ENCODE measurements around the gene PRSS50. TPM values are rescaled to one million over a fixed set of nuclear protein-coding genes. Genes with fewer than 3 reads are reported as not detected.
"Not testable (repeated sequence)": the region's sequence is repeated elsewhere in the genome, so short reads cannot be mapped to it uniquely, and the experiment has no call there.

The PRSS50 gene
- total RNA-seq, 1 experiment from 2014 or later: not detected

- H3K9me3 Mint-ChIP-seq (ENCODE audit: unreplicated experiment): no peaks in the 10 kb centered on the region
- no peak for TF ChIP-seq CTCF (IDR thresholded peaks at IDR 0.05; ENCODE audit: insufficient read depth in 1 of 2, low read depth in 1 of 2, low read length in 1 of 2, severe bottlenecking in 1 of 2, unreplicated experiment in 1 of 2)
- no peaks in the 10 kb centered on the region for H3K27me3 Mint-ChIP-seq (ENCODE audit: insufficient read depth, unreplicated experiment)
- peaks cover 6% of the 10 kb centered on the region for H3K36me3 Mint-ChIP-seq (ENCODE audit: insufficient read depth, unreplicated experiment)
- Histone ChIP-seq H3K36me3 (ENCODE audit: control insufficient read depth, insufficient read depth, low read length) (no peaks in the 10 kb centered on the region), H3K27me3 (replicated peaks; ENCODE audit: control insufficient read depth, insufficient read depth, low read length) (no peaks in the 10 kb centered on the region), H3K9me3 (no peaks in the 10 kb centered on the region), H3K4me3 (ENCODE audit: low read depth, low read length) (no peak overlapping the region), H3K4me1 (no peaks in the 10 kb centered on the region)
- ChIA-PET CTCF (no interaction called here), POLR2A (no interaction called here)
- H3K27ac Mint-ChIP-seq (ENCODE audit: unreplicated experiment): no peak overlapping the region
- no peaks in the 10 kb centered on the region for H3K4me1 Mint-ChIP-seq (ENCODE audit: low read depth, unreplicated experiment)
- BruUV-seq (replicated peaks): no TSS peak
- intact Hi-C loops (cut with micrococcal nuclease; ENCODE audit: unreplicated experiment): no loop called here
- no peak overlapping the region for H3K4me3 Mint-ChIP-seq (ENCODE audit: unreplicated experiment)
- DNase-seq: no peak
Measured at GRCh38 chr3:46746711-46747110, 29.0 kb upstream of the PRSS50 start.

DNA sequence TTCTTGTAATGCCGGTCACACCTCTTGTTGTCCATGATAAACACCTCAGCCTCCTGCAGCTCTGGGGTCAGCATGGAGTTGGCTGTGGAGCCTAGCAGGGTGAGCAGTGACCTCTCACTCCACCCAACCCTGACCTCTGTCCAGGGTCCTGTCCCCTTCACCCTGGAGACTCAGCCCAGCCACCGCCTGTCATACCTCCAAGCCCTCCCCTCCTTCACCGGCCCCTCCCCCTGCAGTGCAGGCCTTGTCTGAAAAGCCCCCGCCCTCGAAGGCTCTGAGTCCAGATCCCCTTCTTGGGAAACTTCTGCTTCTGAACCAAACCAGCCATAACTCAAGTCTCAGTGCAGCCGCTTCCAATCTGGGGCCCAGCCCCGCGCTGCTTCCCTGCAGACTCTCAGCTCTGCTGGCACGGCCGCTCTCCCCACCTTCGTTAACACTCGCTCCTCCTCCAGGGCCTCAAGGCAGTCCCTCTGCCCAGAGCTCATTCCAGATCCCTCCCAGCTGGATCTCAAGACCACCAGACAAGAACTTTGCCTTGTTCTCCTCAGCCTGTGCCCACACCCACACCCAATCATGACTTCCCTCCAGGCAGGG, 25.4 kb upstream of the PRSS50 start:
- Histone ChIP-seq H3K27me3 (replicated peaks; ENCODE audit: control insufficient read depth, insufficient read depth, low read length) (no peaks in the 10 kb centered on the region), H3K4me3 (ENCODE audit: low read depth, low read length) (no peak overlapping the region), H3K9me3 (no peaks in the 10 kb centered on the region), H3K4me1 (no peaks in the 10 kb centered on the region), H3K36me3 (ENCODE audit: control insufficient read depth, insufficient read depth, low read length) (no peaks in the 10 kb centered on the region)
- H3K27me3 Mint-ChIP-seq (ENCODE audit: insufficient read depth, unreplicated experiment): no peaks in the 10 kb centered on the region
- ChIA-PET CTCF (no interaction called here), POLR2A (no interaction called here)
- BruUV-seq (replicated peaks): no TSS peak
- TF ChIP-seq CTCF (IDR thresholded peaks at IDR 0.05; ENCODE audit: insufficient read depth in 1 of 2, low read depth in 1 of 2, low read length in 1 of 2, severe bottlenecking in 1 of 2, unreplicated experiment in 1 of 2): no peak
- no peak for DNase-seq
- intact Hi-C loops (cut with micrococcal nuclease; ENCODE audit: unreplicated experiment): no loop called here
- no peaks in the 10 kb centered on the region for H3K9me3 Mint-ChIP-seq (ENCODE audit: unreplicated experiment)
- H3K27ac Mint-ChIP-seq (ENCODE audit: unreplicated experiment): no peak overlapping the region
- H3K4me1 Mint-ChIP-seq (ENCODE audit: low read depth, unreplicated experiment): no peaks in the 10 kb centered on the region
- H3K36me3 Mint-ChIP-seq (ENCODE audit: insufficient read depth, unreplicated experiment): no peaks in the 10 kb centered on the region
- no peak overlapping the region for H3K4me3 Mint-ChIP-seq (ENCODE audit: unreplicated experiment)

- BruUV-seq (replicated peaks); H3K27me3 Mint-ChIP-seq (ENCODE audit: insufficient read depth, unreplicated experiment); POLR2A ChIA-PET; intact Hi-C loops (cut with micrococcal nuclease; ENCODE audit: unreplicated experiment); H3K4me1 ChIP-seq; H3K4me1 Mint-ChIP-seq (ENCODE audit: low read depth, unreplicated experiment); H3K27me3 ChIP-seq (replicated peaks; ENCODE audit: control insufficient read depth, insufficient read depth, low read length); H3K27ac Mint-ChIP-seq (ENCODE audit: unreplicated experiment); H3K9me3 ChIP-seq; H3K4me3 Mint-ChIP-seq (ENCODE audit: unreplicated experiment); H3K36me3 Mint-ChIP-seq (ENCODE audit: insufficient read depth, unreplicated experiment); CTCF ChIA-PET; H3K9me3 Mint-ChIP-seq (ENCODE audit: unreplicated experiment); H3K36me3 ChIP-seq (ENCODE audit: control insufficient read depth, insufficient read depth, low read length); DNase-seq; H3K4me3 ChIP-seq (ENCODE audit: low read depth, low read length): not testable (repeated sequence)
Measured at GRCh38 chr3:46739565-46739964, 21.9 kb upstream of the PRSS50 start.

DNA sequence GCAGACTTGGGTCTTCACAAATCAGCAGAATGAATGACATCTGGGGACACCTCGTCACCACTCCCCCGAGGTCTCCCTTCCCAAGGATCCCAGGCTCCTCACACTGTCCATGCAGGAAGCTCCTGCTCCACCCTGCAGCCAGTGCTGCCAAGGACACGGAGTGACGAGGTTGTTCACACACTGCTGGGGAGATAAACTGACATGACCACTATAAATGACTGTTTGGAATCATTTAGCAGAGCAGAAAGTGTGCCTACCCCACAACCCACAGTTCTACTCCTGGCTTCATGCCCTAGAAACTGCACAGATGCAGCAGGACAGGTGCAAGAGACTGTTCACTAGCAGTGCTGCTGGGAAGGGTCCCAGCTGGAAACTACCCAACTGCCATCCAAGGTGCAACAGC, 19.7 kb upstream of the PRSS50 start:
- no peak overlapping the region for H3K27ac Mint-ChIP-seq (ENCODE audit: unreplicated experiment)
- POLR2A ChIA-PET: no interaction called here
- intact Hi-C loops (cut with micrococcal nuclease; ENCODE audit: unreplicated experiment): no loop called here

More for the DNA sequence above, 19.7 kb upstream of the PRSS50 start:
- H3K4me1 ChIP-seq: no peaks in the 10 kb centered on the region
- no peak for DNase-seq
- peaks cover 4% of the 10 kb centered on the region for H3K27me3 Mint-ChIP-seq (ENCODE audit: insufficient read depth, unreplicated experiment)
- H3K36me3 ChIP-seq (ENCODE audit: control insufficient read depth, insufficient read depth, low read length): no peaks in the 10 kb centered on the region
- H3K36me3 Mint-ChIP-seq (ENCODE audit: insufficient read depth, unreplicated experiment): no peaks in the 10 kb centered on the region
- CTCF ChIA-PET: interaction anchor here (0.9 kb wide), 1 partner anchor 173 kb away, joined by 3 read pairs; no protein-coding TSS in a partner anchor
- H3K9me3 ChIP-seq: no peaks in the 10 kb centered on the region
- H3K4me1 Mint-ChIP-seq (ENCODE audit: low read depth, unreplicated experiment): no peaks in the 10 kb centered on the region
- no peak overlapping the region for H3K4me3 ChIP-seq (ENCODE audit: low read depth, low read length)
- TF ChIP-seq CTCF (IDR thresholded peaks at IDR 0.05; ENCODE audit: insufficient read depth in 1 of 2, low read depth in 1 of 2, low read length in 1 of 2, severe bottlenecking in 1 of 2, unreplicated experiment in 1 of 2): no peak
- no TSS peak for BruUV-seq (replicated peaks)
- H3K9me3 Mint-ChIP-seq (ENCODE audit: unreplicated experiment): no peaks in the 10 kb centered on the region
- no peak overlapping the region for H3K4me3 Mint-ChIP-seq (ENCODE audit: unreplicated experiment)
- H3K27me3 ChIP-seq (replicated peaks; ENCODE audit: control insufficient read depth, insufficient read depth, low read length): no peaks in the 10 kb centered on the region
